HEK293T (cell line): ENCODE data around the gene GJA4.

Experiments used
- ARNT ChIP-seq: fragments of 450-650 bp; IDR thresholded peaks from 2 replicates; pipeline ENCODE4 v1.6.1; 2017; ENCODE audit warnings: mild to moderate bottlenecking
- CTBP1 ChIP-seq: fragments of 450-650 bp; IDR thresholded peaks from 2 replicates; pipeline ENCODE4 v1.6.1; 2016; ENCODE audit warnings: borderline replicate concordance
- ELF4 ChIP-seq: fragments of 450-650 bp; IDR thresholded peaks from 2 replicates; pipeline ENCODE4 v1.6.1; 2017; ENCODE audit warnings: antibody characterized with exemption
- FOXM1 ChIP-seq: fragments of 450-650 bp; IDR thresholded peaks from 2 replicates; pipeline ENCODE4 v1.6.1; 2017; ENCODE audit warnings: mild to moderate bottlenecking, borderline replicate concordance
- SUZ12 ChIP-seq: fragments of 450-650 bp; IDR thresholded peaks from 2 replicates; pipeline ENCODE4 v1.6.1; 2016; ENCODE audit warnings: mild to moderate bottlenecking

GRCh38 chr1:34844252-34844634, 51.4 kb downstream of the GJA4 start:
- TF ChIP-seq CTBP1 = no peak
- no peak for TF ChIP-seq FOXM1
- no peak for TF ChIP-seq ELF4
- no peak for TF ChIP-seq ARNT
- no peak for TF ChIP-seq SUZ12
